Measurements from ENCODE around the gene ITGAD. TPM values are rescaled to one million over a fixed set of nuclear protein-coding genes. Genes with fewer than 3 reads are reported as not detected.

Gene ITGAD
- total RNA-seq, 1 donor, result not detected

DNA sequence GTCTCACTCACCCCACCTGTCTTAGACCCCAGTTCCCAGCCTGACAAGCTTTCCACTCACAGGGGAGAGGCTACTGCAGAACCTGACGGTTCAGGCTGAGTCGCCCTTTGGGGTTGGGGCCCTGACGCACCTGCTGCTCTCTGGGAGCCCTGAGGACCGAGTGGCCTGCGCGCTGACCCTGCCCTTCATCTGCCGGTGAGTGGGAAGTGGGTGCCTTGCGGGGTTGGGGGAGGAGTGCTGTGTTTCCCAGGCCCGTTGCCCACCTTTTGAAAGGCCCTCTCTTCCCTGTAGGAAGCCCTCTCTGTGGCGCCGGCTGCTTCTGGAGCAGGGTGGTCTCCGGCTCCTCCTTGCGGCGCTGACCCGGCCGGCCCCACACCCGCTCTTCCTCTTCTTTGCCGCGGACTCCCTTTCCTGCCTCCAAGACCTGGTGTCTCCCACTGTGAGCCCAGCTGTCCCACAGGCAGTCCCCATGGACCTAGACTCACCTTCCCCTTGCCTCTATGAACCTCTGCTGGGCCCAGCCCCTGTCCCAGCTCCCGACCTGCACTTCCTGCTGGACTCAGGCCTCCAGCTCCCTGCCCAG lies 72.7 kb downstream of the ITGAD start:
- TF ChIP-seq, protein P1, sequence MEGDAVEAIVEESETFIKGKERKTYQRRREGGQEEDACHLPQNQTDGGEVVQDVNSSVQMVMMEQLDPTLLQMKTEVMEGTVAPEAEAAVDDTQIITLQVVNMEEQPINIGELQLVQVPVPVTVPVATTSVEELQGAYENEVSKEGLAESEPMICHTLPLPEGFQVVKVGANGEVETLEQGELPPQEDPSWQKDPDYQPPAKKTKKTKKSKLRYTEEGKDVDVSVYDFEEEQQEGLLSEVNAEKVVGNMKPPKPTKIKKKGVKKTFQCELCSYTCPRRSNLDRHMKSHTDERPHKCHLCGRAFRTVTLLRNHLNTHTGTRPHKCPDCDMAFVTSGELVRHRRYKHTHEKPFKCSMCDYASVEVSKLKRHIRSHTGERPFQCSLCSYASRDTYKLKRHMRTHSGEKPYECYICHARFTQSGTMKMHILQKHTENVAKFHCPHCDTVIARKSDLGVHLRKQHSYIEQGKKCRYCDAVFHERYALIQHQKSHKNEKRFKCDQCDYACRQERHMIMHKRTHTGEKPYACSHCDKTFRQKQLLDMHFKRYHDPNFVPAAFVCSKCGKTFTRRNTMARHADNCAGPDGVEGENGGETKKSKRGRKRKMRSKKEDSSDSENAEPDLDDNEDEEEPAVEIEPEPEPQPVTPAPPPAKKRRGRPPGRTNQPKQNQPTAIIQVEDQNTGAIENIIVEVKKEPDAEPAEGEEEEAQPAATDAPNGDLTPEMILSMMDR (IDR thresholded peaks at IDR 0.05; ENCODE audit: extremely low read depth, low read depth, low read length), result no peak
- H3K36me3 ChIP-seq (ENCODE audit: insufficient read depth, low read length), result peaks cover 21% of the 10 kb centered on the region
- no peaks in the 10 kb centered on the region for H3K9me3 ChIP-seq (ENCODE audit: low read depth, low read length)
- H2AFZ ChIP-seq (ENCODE audit: low read length), result no peak overlapping the region
- no peak overlapping the region for H3K27ac ChIP-seq (ENCODE audit: low read depth, low read length)
- H3K79me2 ChIP-seq (ENCODE audit: insufficient read depth, low read length), result peaks cover 10% of the 10 kb centered on the region
- H3K4me1 ChIP-seq (ENCODE audit: insufficient read depth, low read length), result no peaks in the 10 kb centered on the region
- peak; percentile 41 for DNase-seq (ENCODE audit: insufficient read length, low spot score, missing footprints)
- no peaks in the 10 kb centered on the region for H4K20me1 ChIP-seq (ENCODE audit: insufficient read depth, low read length)
- H3K4me3 ChIP-seq (ENCODE audit: insufficient read depth, low read length), result no peak overlapping the region
- no peak overlapping the region for H3K4me2 ChIP-seq (ENCODE audit: insufficient read depth, low read length)
- no peaks in the 10 kb centered on the region for H3K27me3 ChIP-seq (ENCODE audit: insufficient read depth, low read length)

DNA sequence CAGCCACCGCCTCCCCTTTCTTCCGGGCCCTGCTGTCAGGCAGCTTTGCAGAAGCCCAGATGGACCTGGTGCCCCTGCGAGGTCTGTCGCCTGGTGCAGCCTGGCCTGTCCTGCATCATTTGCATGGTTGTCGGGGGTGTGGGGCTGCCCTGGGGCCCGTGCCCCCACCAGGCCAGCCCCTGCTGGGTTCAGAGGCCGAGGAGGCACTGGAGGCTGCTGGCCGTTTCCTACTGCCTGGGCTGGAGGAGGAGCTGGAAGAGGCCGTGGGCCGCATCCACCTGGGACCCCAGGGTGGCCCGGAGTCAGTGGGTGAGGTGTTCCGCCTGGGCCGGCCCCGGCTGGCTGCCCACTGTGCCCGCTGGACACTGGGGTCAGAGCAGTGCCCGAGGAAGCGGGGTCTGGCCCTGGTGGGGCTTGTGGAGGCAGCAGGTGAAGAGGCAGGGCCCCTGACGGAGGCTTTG lies 73.3 kb downstream of the ITGAD start:
- Histone ChIP-seq H3K36me3 (ENCODE audit: insufficient read depth, low read length) (peaks cover 21% of the 10 kb centered on the region), H4K20me1 (ENCODE audit: insufficient read depth, low read length) (no peaks in the 10 kb centered on the region), H3K4me1 (ENCODE audit: insufficient read depth, low read length) (peaks cover 5% of the 10 kb centered on the region), H3K27ac (ENCODE audit: low read depth, low read length) (no peak overlapping the region), H3K79me2 (ENCODE audit: insufficient read depth, low read length) (peaks cover 6% of the 10 kb centered on the region), H3K27me3 (ENCODE audit: insufficient read depth, low read length) (no peaks in the 10 kb centered on the region), H3K4me2 (ENCODE audit: insufficient read depth, low read length) (no peak overlapping the region), H2AFZ (ENCODE audit: low read length) (no peak overlapping the region), H3K4me3 (ENCODE audit: insufficient read depth, low read length) (no peak overlapping the region), H3K9me3 (ENCODE audit: low read depth, low read length) (no peaks in the 10 kb centered on the region)
- TF ChIP-seq, protein P1 (IDR thresholded peaks at IDR 0.05; ENCODE audit: extremely low read depth, low read depth, low read length), result no peak
- no peak for DNase-seq (ENCODE audit: insufficient read length, low spot score, missing footprints)

DNA sequence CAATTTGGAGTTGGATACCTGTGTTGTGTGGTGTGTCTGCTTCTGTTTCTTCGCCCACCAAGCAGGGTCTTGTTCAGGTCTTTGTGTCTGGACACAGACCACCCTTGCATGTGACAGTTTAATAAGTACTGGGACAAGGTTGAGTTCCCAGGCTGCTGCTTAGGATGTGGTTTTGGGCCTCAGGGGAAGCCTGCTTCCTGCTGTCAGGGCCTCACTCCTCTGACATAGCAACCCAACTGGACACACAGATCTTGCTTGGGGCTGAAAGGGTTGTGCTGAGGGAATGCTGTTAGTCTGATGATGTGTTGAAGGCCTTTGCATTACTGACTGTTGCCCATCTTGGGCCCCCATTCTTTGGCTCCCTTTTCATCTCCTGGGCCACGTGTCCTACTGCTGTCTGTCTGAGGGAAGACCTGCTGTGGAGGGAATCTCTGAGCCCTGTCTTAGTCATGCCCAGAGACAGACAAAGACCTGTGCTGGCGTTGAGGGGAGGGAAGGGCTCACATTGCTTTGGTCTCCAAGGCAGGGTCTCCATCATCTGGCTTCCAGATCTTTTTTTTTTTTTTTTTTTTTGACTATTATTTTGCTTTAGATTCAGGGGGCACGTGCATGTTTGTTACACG lies 74.1 kb downstream of the ITGAD start:
- Histone ChIP-seq H3K4me1 (ENCODE audit: insufficient read depth, low read length) (peaks cover 8% of the 10 kb centered on the region), H3K9me3 (ENCODE audit: low read depth, low read length) (no peaks in the 10 kb centered on the region), H2AFZ (ENCODE audit: low read length) (no peak overlapping the region), H3K27ac (ENCODE audit: low read depth, low read length) (peak overlapping the region; percentile 23), H4K20me1 (ENCODE audit: insufficient read depth, low read length) (no peaks in the 10 kb centered on the region), H3K4me3 (ENCODE audit: insufficient read depth, low read length) (no peak overlapping the region), H3K36me3 (ENCODE audit: insufficient read depth, low read length) (peaks cover 18% of the 10 kb centered on the region), H3K27me3 (ENCODE audit: insufficient read depth, low read length) (no peaks in the 10 kb centered on the region), H3K79me2 (ENCODE audit: insufficient read depth, low read length) (no peaks in the 10 kb centered on the region), H3K4me2 (ENCODE audit: insufficient read depth, low read length) (no peak overlapping the region)
- TF ChIP-seq, protein P1 (IDR thresholded peaks at IDR 0.05; ENCODE audit: extremely low read depth, low read depth, low read length), result no peak
- peak; percentile 90 for DNase-seq (ENCODE audit: insufficient read length, low spot score, missing footprints)

DNA sequence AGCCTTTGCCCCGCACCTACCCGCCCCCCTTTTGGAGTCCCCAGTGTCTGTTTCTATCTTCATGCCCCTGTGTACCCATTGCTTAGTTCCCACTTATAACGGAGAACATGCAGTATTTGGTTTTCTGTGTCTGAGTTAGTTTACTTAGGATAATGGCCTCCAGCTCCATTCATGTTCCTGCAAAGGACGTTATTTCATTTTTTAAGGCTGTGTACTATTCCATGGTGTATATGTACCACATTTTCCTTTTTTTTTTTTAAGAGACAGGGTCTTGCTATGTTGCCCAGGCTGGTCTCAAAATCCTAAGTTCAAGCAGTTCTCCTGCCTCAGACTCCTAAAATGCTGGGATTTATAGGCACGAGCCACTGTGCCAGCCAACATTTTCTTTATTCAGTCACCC lies 74.7 kb downstream of the ITGAD start:
- H3K27ac ChIP-seq (ENCODE audit: low read depth, low read length), result no peak overlapping the region
- H3K4me3 ChIP-seq (ENCODE audit: insufficient read depth, low read length), result no peak overlapping the region
- H3K4me2 ChIP-seq (ENCODE audit: insufficient read depth, low read length), result no peak overlapping the region
- H3K9me3 ChIP-seq (ENCODE audit: low read depth, low read length), result no peaks in the 10 kb centered on the region
- H4K20me1 ChIP-seq (ENCODE audit: insufficient read depth, low read length), result no peaks in the 10 kb centered on the region
- TF ChIP-seq, protein P1 (IDR thresholded peaks at IDR 0.05; ENCODE audit: extremely low read depth, low read depth, low read length), result no peak
- DNase-seq (ENCODE audit: insufficient read length, low spot score, missing footprints), result peak; percentile 43
- H3K36me3 ChIP-seq (ENCODE audit: insufficient read depth, low read length), result peaks cover 16% of the 10 kb centered on the region
- peaks cover 12% of the 10 kb centered on the region for H3K4me1 ChIP-seq (ENCODE audit: insufficient read depth, low read length)
- no peak overlapping the region for H2AFZ ChIP-seq (ENCODE audit: low read length)
- H3K79me2 ChIP-seq (ENCODE audit: insufficient read depth, low read length), result peaks cover 2% of the 10 kb centered on the region
- no peaks in the 10 kb centered on the region for H3K27me3 ChIP-seq (ENCODE audit: insufficient read depth, low read length)
